ENCODE data around the gene SCART1. TPM values are rescaled to one million over a fixed set of nuclear protein-coding genes. Genes with fewer than 3 reads are reported as not detected.
A peak's percentile ranks its signal among the peaks of the same experiment; 100 is the strongest.
"Not testable (repeated sequence)": the region's sequence is repeated elsewhere in the genome, so short reads cannot be mapped to it uniquely, and the experiment has no call there.

Gene SCART1
- total RNA-seq (1 to 10 TPM; 2.3 to 8.6 (median 4.5) TPM), polyA plus RNA-seq (under 1 TPM in 1 of 2 donors, not detected in 1; 0.03 TPM), total RNA-seq (7.4 reads per million, percentile 30 among the genes with 10 or more reads in this experiment)

GRCh38 chr10:133453516-133454203 lies at the start of gene SCART1:
SCART1 (plus strand) TSS chr10:133453945; CDS start chr10:133453998, 53 bp downstream.
- Mint-ChIP-seq H3K27me3 (no peaks in the 10 kb centered on the region), H3K27ac (no peak within 1 kb of the TSS), H3K9me3 (peaks cover 3 to 9% (median 8%) of the 10 kb centered on the region in 11 donors), H3K36me3 (peaks cover 0 to 7% (median 2%) of the 10 kb centered on the region in 5 donors), H3K4me3 (no peak within 1 kb of the TSS), H3K4me1 (peaks cover 0 to 4% (median 0%) of the 10 kb centered on the region in 7 donors)
- peaks cover 0 to 5% (median 0%) of the 10 kb centered on the region in 3 experiments for H3K9me3 ChIP-seq (ENCODE audit: control insufficient read depth in 2 of 3, low read length in 3 of 3)
- intact Hi-C loops (cut with micrococcal nuclease): loop anchor here (5.0 to 10.0 kb wide), 2 partner anchors 126 to 889 kb away; no protein-coding TSS in a partner anchor
- no peaks in the 10 kb centered on the region for H3K36me3 ChIP-seq (ENCODE audit: control insufficient read depth in 2 of 3, insufficient read depth in 3 of 3, low read length in 3 of 3)
- no peak within 1 kb of the TSS for H3K4me3 ChIP-seq (ENCODE audit: low read length)
- no peak within 1 kb of the TSS for H3K27ac ChIP-seq (ENCODE audit: low read depth, low read length)
- no peak for DNase-seq
- ChIA-PET CTCF (no interaction called here), POLR2A (no interaction called here)
- H3K4me1 ChIP-seq (ENCODE audit: control insufficient read depth in 2 of 2, insufficient read depth in 2 of 2, low read length in 2 of 2): no peaks in the 10 kb centered on the region
- ATAC-seq: peak; percentile 55
- no peaks in the 10 kb centered on the region for H3K27me3 ChIP-seq (ENCODE audit: control insufficient read depth in 2 of 2, insufficient read depth in 2 of 2, low read length in 2 of 2)

GRCh38 chr10:133405272-133405671 lies 48.5 kb upstream of the SCART1 start:
- peaks cover 0 to 16% (median 5%) of the 10 kb centered on the region in 11 donors for H3K9me3 Mint-ChIP-seq
- peaks cover 27 to 60% (median 41%) of the 10 kb centered on the region in 7 donors for H3K4me1 Mint-ChIP-seq
- peaks cover 0 to under 1% (median 0%) of the 10 kb centered on the region in 3 experiments for H3K9me3 ChIP-seq (ENCODE audit: control insufficient read depth in 2 of 3, low read length in 3 of 3)
- H3K27ac ChIP-seq (ENCODE audit: low read depth, low read length): no peak overlapping the region
- peak overlapping the region in 1 of 9 donors; percentile 26 for H3K27ac Mint-ChIP-seq
- H3K27me3 Mint-ChIP-seq: no peaks in the 10 kb centered on the region
- ATAC-seq: no peak
- no peak overlapping the region for H3K4me3 ChIP-seq (ENCODE audit: low read length)
- no peak overlapping the region for H3K4me3 Mint-ChIP-seq
- H3K4me1 ChIP-seq (ENCODE audit: control insufficient read depth in 2 of 2, insufficient read depth in 2 of 2, low read length in 2 of 2): no peaks in the 10 kb centered on the region
- no peaks in the 10 kb centered on the region for H3K27me3 ChIP-seq (ENCODE audit: control insufficient read depth in 2 of 2, insufficient read depth in 2 of 2, low read length in 2 of 2)
- DNase-seq: no peak
- peaks cover 25 to 84% (median 65%) of the 10 kb centered on the region in 5 donors for H3K36me3 Mint-ChIP-seq
- intact Hi-C loops (cut with micrococcal nuclease): no loop called here
- POLR2A ChIA-PET: no interaction called here
- H3K36me3 ChIP-seq (ENCODE audit: control insufficient read depth in 2 of 3, insufficient read depth in 3 of 3, low read length in 3 of 3): peaks cover 0 to 71% (median 3%) of the 10 kb centered on the region in 3 experiments
- CTCF ChIA-PET: no interaction called here

- no peaks in the 10 kb centered on the region for H3K4me1 ChIP-seq (ENCODE audit: control insufficient read depth in 2 of 2, insufficient read depth in 2 of 2, low read length in 2 of 2)
- H3K36me3 ChIP-seq (ENCODE audit: control insufficient read depth in 2 of 3, insufficient read depth in 3 of 3, low read length in 3 of 3): peaks cover 5 to 71% (median 9%) of the 10 kb centered on the region in 3 experiments
- Mint-ChIP-seq H3K4me3 (no peak overlapping the region), H3K9me3 (peaks cover 0 to 23% (median 8%) of the 10 kb centered on the region in 11 donors), H3K27ac (no peak overlapping the region), H3K27me3 (no peaks in the 10 kb centered on the region), H3K36me3 (peaks cover 29 to 84% (median 72%) of the 10 kb centered on the region in 5 donors), H3K4me1 (peaks cover 26 to 56% (median 35%) of the 10 kb centered on the region in 7 donors)
- H3K4me3 ChIP-seq (ENCODE audit: low read length): no peak overlapping the region
- intact Hi-C loops (cut with micrococcal nuclease): no loop called here
- no peak for ATAC-seq
- no peak overlapping the region for H3K27ac ChIP-seq (ENCODE audit: low read depth, low read length)
- ChIA-PET POLR2A (no interaction called here), CTCF (no interaction called here)
- H3K9me3 ChIP-seq (ENCODE audit: control insufficient read depth in 2 of 3, low read length in 3 of 3): peaks cover 0 to 7% (median 0%) of the 10 kb centered on the region in 3 experiments
- no peak for DNase-seq
- no peaks in the 10 kb centered on the region for H3K27me3 ChIP-seq (ENCODE audit: control insufficient read depth in 2 of 2, insufficient read depth in 2 of 2, low read length in 2 of 2)
These were observed 47.8 kb upstream of the SCART1 start for GRCh38 chr10:133405844-133406527.

GRCh38 chr10:133411523-133412380 lies 42.0 kb upstream of the SCART1 start:
- H3K9me3 ChIP-seq (ENCODE audit: control insufficient read depth in 2 of 3, low read length in 3 of 3): peaks cover 0 to 23% (median 12%) of the 10 kb centered on the region in 3 experiments
- Mint-ChIP-seq H3K4me3 (no peak overlapping the region), H3K9me3 (peaks cover 0 to 59% (median 28%) of the 10 kb centered on the region in 11 donors), H3K27ac (peak overlapping the region in 2 of 9 donors; percentile 45 to 64), H3K36me3 (peaks cover 49 to 85% (median 80%) of the 10 kb centered on the region in 5 donors), H3K27me3 (no peaks in the 10 kb centered on the region), H3K4me1 (peaks cover 10 to 34% (median 18%) of the 10 kb centered on the region in 7 donors)
- H3K27me3 ChIP-seq (ENCODE audit: control insufficient read depth in 2 of 2, insufficient read depth in 2 of 2, low read length in 2 of 2): no peaks in the 10 kb centered on the region
- DNase-seq (no peak), ATAC-seq (no peak)
- H3K27ac ChIP-seq (ENCODE audit: low read depth, low read length): no peak overlapping the region
- intact Hi-C loops (cut with micrococcal nuclease): no loop called here
- ChIA-PET POLR2A (interaction anchor here (0.7 kb wide), 2 partner anchors 20 to 90 kb away, joined by 3 to 4 read pairs; no protein-coding TSS in a partner anchor), CTCF (no interaction called here)
- no peak overlapping the region for H3K4me3 ChIP-seq (ENCODE audit: low read length)
- no peaks in the 10 kb centered on the region for H3K4me1 ChIP-seq (ENCODE audit: control insufficient read depth in 2 of 2, insufficient read depth in 2 of 2, low read length in 2 of 2)
- H3K36me3 ChIP-seq (ENCODE audit: control insufficient read depth in 2 of 3, insufficient read depth in 3 of 3, low read length in 3 of 3): peaks cover 18 to 63% (median 23%) of the 10 kb centered on the region in 3 experiments

GRCh38 chr10:133412381-133412711 lies 41.4 kb upstream of the SCART1 start:
- ChIA-PET CTCF (no interaction called here), POLR2A (interaction anchor here (0.7 kb wide), 1 partner anchor 89 kb away, joined by 3 read pairs; no protein-coding TSS in a partner anchor)
- intact Hi-C loops (cut with micrococcal nuclease): no loop called here
- no peak overlapping the region for H3K4me3 ChIP-seq (ENCODE audit: low read length)
- H3K27ac Mint-ChIP-seq: no peak overlapping the region
- no peaks in the 10 kb centered on the region for H3K27me3 ChIP-seq (ENCODE audit: control insufficient read depth in 2 of 2, insufficient read depth in 2 of 2, low read length in 2 of 2)
- no peak overlapping the region for H3K27ac ChIP-seq (ENCODE audit: low read depth, low read length)
- H3K4me1 ChIP-seq (ENCODE audit: control insufficient read depth in 2 of 2, insufficient read depth in 2 of 2, low read length in 2 of 2): no peaks in the 10 kb centered on the region
- no peaks in the 10 kb centered on the region for H3K27me3 Mint-ChIP-seq
- peaks cover 0 to 23% (median 12%) of the 10 kb centered on the region in 3 experiments for H3K9me3 ChIP-seq (ENCODE audit: control insufficient read depth in 2 of 3, low read length in 3 of 3)
- peaks cover 4 to 29% (median 18%) of the 10 kb centered on the region in 7 donors for H3K4me1 Mint-ChIP-seq
- peaks cover 49 to 79% (median 74%) of the 10 kb centered on the region in 5 donors for H3K36me3 Mint-ChIP-seq
- ATAC-seq: no peak
- H3K9me3 Mint-ChIP-seq: peaks cover 0 to 59% (median 28%) of the 10 kb centered on the region in 11 donors
- no peak for DNase-seq
- H3K36me3 ChIP-seq (ENCODE audit: control insufficient read depth in 2 of 3, insufficient read depth in 3 of 3, low read length in 3 of 3): peaks cover 18 to 63% (median 23%) of the 10 kb centered on the region in 3 experiments
- H3K4me3 Mint-ChIP-seq: no peak overlapping the region

GRCh38 chr10:133414401-133414800 lies 39.3 kb upstream of the SCART1 start:
- DNase-seq; H3K4me3 ChIP-seq (ENCODE audit: low read length); POLR2A ChIA-PET; H3K27ac Mint-ChIP-seq; H3K27ac ChIP-seq (ENCODE audit: low read depth, low read length); intact Hi-C loops (cut with micrococcal nuclease); H3K27me3 Mint-ChIP-seq; ATAC-seq; CTCF ChIA-PET; H3K27me3 ChIP-seq (ENCODE audit: control insufficient read depth in 2 of 2, insufficient read depth in 2 of 2, low read length in 2 of 2); H3K4me3 Mint-ChIP-seq; H3K4me1 ChIP-seq (ENCODE audit: control insufficient read depth in 2 of 2, insufficient read depth in 2 of 2, low read length in 2 of 2): not testable (repeated sequence)
- peaks cover 18 to 66% (median 23%) of the 10 kb centered on the region in 3 experiments for H3K36me3 ChIP-seq (ENCODE audit: control insufficient read depth in 2 of 3, insufficient read depth in 3 of 3, low read length in 3 of 3)
- Mint-ChIP-seq H3K4me1 (peaks cover 2 to 12% (median 4%) of the 10 kb centered on the region in 7 donors), H3K36me3 (peaks cover 40 to 63% (median 58%) of the 10 kb centered on the region in 5 donors), H3K9me3 (peaks cover 0 to 49% (median 23%) of the 10 kb centered on the region in 11 donors)
- H3K9me3 ChIP-seq (ENCODE audit: control insufficient read depth in 2 of 3, low read length in 3 of 3): peaks cover 0 to 23% (median 12%) of the 10 kb centered on the region in 3 experiments

Data from naive thymus-derived CD4-positive, alpha-beta T cell (primary cell).